H9 (cell line): ENCODE results near the gene GPD1. TPM values are rescaled to one million over a fixed set of nuclear protein-coding genes. Genes with fewer than 3 reads are reported as not detected.

Experiments used
- DNase-seq: peaks from one replicate; pipeline ENCODE4 v3.0.0-alpha.2; 2017
- H2AFZ ChIP-seq: one replicate; pipeline ENCODE4 v1.6.1; 2013; ENCODE audit warnings: mild to moderate bottlenecking, low read length, control low read depth, moderate library complexity
- H2AK5ac ChIP-seq: 2 replicates; pipeline ENCODE4 v1.6.1; 2013; ENCODE audit warnings: low read length, control low read depth, mixed read lengths; ENCODE audit not compliant: insufficient read length
- H2BK120ac ChIP-seq: one replicate; pipeline ENCODE4 v1.6.1; 2013; ENCODE audit warnings: low read depth, mild to moderate bottlenecking, low read length, control low read depth, inconsistent platforms; ENCODE audit not compliant: poor library complexity, severe bottlenecking
- H2BK12ac ChIP-seq: 2 replicates; pipeline ENCODE4 v1.6.1; 2013; ENCODE audit warnings: low read length, control low read depth, mixed read lengths, low read depth; ENCODE audit not compliant: insufficient read length
- H2BK15ac ChIP-seq: 2 replicates; pipeline ENCODE4 v1.6.1; 2013; ENCODE audit warnings: low read depth, low read length, control low read depth
- H2BK20ac ChIP-seq: one replicate; pipeline ENCODE4 v1.6.1; 2013; ENCODE audit warnings: low read depth, mild to moderate bottlenecking, low read length, control low read depth, inconsistent platforms; ENCODE audit not compliant: poor library complexity, severe bottlenecking
- H2BK5ac ChIP-seq: 2 replicates; pipeline ENCODE4 v1.6.1; 2013; ENCODE audit warnings: low read length, control low read depth, mixed read lengths; ENCODE audit not compliant: insufficient read length
- H3K14ac ChIP-seq: 2 replicates; pipeline ENCODE4 v1.6.1; 2013; ENCODE audit warnings: low read length, control low read depth; ENCODE audit not compliant: insufficient read depth
- H3K18ac ChIP-seq: 2 replicates; pipeline ENCODE4 v1.6.1; 2013; ENCODE audit warnings: low read depth, mild to moderate bottlenecking, mixed read lengths, low read length, control low read depth; ENCODE audit not compliant: insufficient read length
- H3K23ac ChIP-seq: 2 replicates; pipeline ENCODE4 v1.6.1; 2013; ENCODE audit warnings: low read length, control low read depth, mixed read lengths, low read depth; ENCODE audit not compliant: insufficient read length
- H3K23me2 ChIP-seq: 2 replicates; pipeline ENCODE4 v1.6.1; 2013; ENCODE audit warnings: low read depth, mild to moderate bottlenecking, mixed read lengths, low read length, control low read depth; ENCODE audit not compliant: insufficient read length, poor library complexity, severe bottlenecking
- H3K27ac ChIP-seq: 2 replicates; pipeline ENCODE4 v1.5.1; 2013; ENCODE audit warnings: low read length, control low read depth, mixed read lengths, low read depth; ENCODE audit not compliant: insufficient read length
- H3K27me3 ChIP-seq: 2 replicates; pipeline ENCODE4 v1.6.1; 2013; ENCODE audit warnings: low read length, control low read depth, inconsistent platforms; ENCODE audit not compliant: insufficient read depth
- H3K4ac ChIP-seq: 2 replicates; pipeline ENCODE4 v1.6.1; 2013; ENCODE audit warnings: low read depth, mild to moderate bottlenecking, control low read depth, inconsistent platforms, low read length, moderate library complexity
- H3K4me1 ChIP-seq: 2 replicates; pipeline ENCODE4 v1.6.1; 2013; ENCODE audit warnings: low read length, control low read depth, inconsistent platforms; ENCODE audit not compliant: insufficient read depth
- H3K4me2 ChIP-seq: 2 replicates; pipeline ENCODE4 v1.6.1; 2013; ENCODE audit warnings: low read length, control low read depth, mixed read lengths; ENCODE audit not compliant: insufficient read length, insufficient read depth
- H3K56ac ChIP-seq: 2 replicates; pipeline ENCODE4 v1.6.1; 2013; ENCODE audit warnings: low read depth, mild to moderate bottlenecking, mixed read lengths, low read length, control low read depth; ENCODE audit not compliant: insufficient read length
- H3K79me1 ChIP-seq: 2 replicates; pipeline ENCODE4 v1.6.1; 2013; ENCODE audit warnings: low read depth, mild to moderate bottlenecking, moderate library complexity, low read length, control low read depth, inconsistent platforms; ENCODE audit not compliant: insufficient read depth, poor library complexity, severe bottlenecking
- H3K79me2 ChIP-seq: 2 replicates; pipeline ENCODE4 v1.6.1; 2013; ENCODE audit warnings: low read length, control low read depth, inconsistent platforms; ENCODE audit not compliant: insufficient read depth
- H3K9ac ChIP-seq: 2 replicates; pipeline ENCODE4 v1.6.1; 2013; ENCODE audit warnings: low read length, control low read depth, mixed read lengths; ENCODE audit not compliant: insufficient read length; ENCODE audit errors: extremely low read depth
- H3K9me3 ChIP-seq: one replicate; pipeline ENCODE4 v1.6.1; 2013; ENCODE audit warnings: low read depth, low read length, inconsistent platforms; ENCODE audit not compliant: control insufficient read depth
- H3T11ph ChIP-seq: one replicate; pipeline ENCODE4 v1.6.1; 2013; ENCODE audit warnings: mild to moderate bottlenecking, low read length, control low read depth, inconsistent platforms
- H4K20me1 ChIP-seq: one replicate; pipeline ENCODE4 v1.6.1; 2013; ENCODE audit not compliant: control insufficient read depth, insufficient read length, insufficient read depth
- H4K5ac ChIP-seq: 2 replicates; pipeline ENCODE4 v1.6.1; 2013; ENCODE audit warnings: low read depth, mild to moderate bottlenecking, mixed read lengths, low read length, control low read depth; ENCODE audit not compliant: insufficient read length
- H4K8ac ChIP-seq: replicated peaks from 2 replicates; pipeline ENCODE4 v1.6.1; 2013; ENCODE audit warnings: low read length, control low read depth, mixed read lengths, low read depth; ENCODE audit not compliant: insufficient read length
- H4K91ac ChIP-seq: 2 replicates; pipeline ENCODE4 v1.6.1; 2013; ENCODE audit warnings: low read depth, mild to moderate bottlenecking, moderate library complexity, mixed read lengths, low read length, control low read depth; ENCODE audit not compliant: insufficient read length
- H3K27ac Mint-ChIP-seq, 3 experiments: 2 replicates in 2 of 3; 3 replicates in 1 of 3; pipeline ENCODE4 v1.8.0; 2020 to 2021; ENCODE audit warnings: mixed read lengths in 3 of 3, mild to moderate bottlenecking in 1 of 3, moderate library complexity in 1 of 3
- H3K27me3 Mint-ChIP-seq: 2 replicates; pipeline ENCODE4 v1.8.0; 2021; ENCODE audit warnings: low read depth, mild to moderate bottlenecking, moderate library complexity, mixed read lengths
- H3K36me3 Mint-ChIP-seq, 3 experiments: 2 replicates in 2 of 3; 3 replicates in 1 of 3; pipeline ENCODE4 v1.8.0; 2020 to 2021; ENCODE audit warnings: low read depth in 3 of 3, mixed read lengths in 3 of 3; ENCODE audit not compliant: insufficient read depth in 1 of 3
- H3K4me1 Mint-ChIP-seq, 2 experiments: 2 replicates each; pipeline ENCODE4 v1.8.0; 2020; ENCODE audit warnings: mixed read lengths in 2 of 2
- H3K4me3 Mint-ChIP-seq, 2 experiments: 2 replicates in 1 of 2; 3 replicates in 1 of 2; pipeline ENCODE4 v1.8.0; 2020 to 2021; ENCODE audit warnings: mild to moderate bottlenecking in 2 of 2, mixed read lengths in 2 of 2, moderate library complexity in 1 of 2
- H3K9me3 Mint-ChIP-seq, 2 experiments: 2 replicates in 1 of 2; 3 replicates in 1 of 2; pipeline ENCODE4 v1.8.0; 2020; ENCODE audit warnings: mild to moderate bottlenecking in 2 of 2, mixed read lengths in 2 of 2, moderate library complexity in 1 of 2
- WGBS: extraction: QIAGEN DNeasy Blood & Tissue Kit; methylation state at CpG from one replicate; pipeline ENCODE4 v1.1.7; 2013; ENCODE audit warnings: missing lambda C conversion rate, low lambda C conversion rate, mixed read lengths; ENCODE audit not compliant: insufficient read length; ENCODE audit errors: extremely low coverage; 5-methylcytosine and 5-hydroxymethylcytosine counted together
- total RNA-seq: library from RNA; stranded (reverse); gene quantifications from 2 replicates; pipeline ENCODE4 v1.2.1, GENCODE V29; 2021
- TF ChIP-seq, protein P1 (sequence below): fragments of 200-600 bp; sonication (generic); conservative IDR thresholded peaks from 3 replicates; pipeline ENCODE4 v1.8.0; 2021; ENCODE audit warnings: antibody characterized with exemption, mild to moderate bottlenecking

The GPD1 gene
- total RNA-seq, 1 experiment from 2014 or later, result 0.70 TPM

DNA sequence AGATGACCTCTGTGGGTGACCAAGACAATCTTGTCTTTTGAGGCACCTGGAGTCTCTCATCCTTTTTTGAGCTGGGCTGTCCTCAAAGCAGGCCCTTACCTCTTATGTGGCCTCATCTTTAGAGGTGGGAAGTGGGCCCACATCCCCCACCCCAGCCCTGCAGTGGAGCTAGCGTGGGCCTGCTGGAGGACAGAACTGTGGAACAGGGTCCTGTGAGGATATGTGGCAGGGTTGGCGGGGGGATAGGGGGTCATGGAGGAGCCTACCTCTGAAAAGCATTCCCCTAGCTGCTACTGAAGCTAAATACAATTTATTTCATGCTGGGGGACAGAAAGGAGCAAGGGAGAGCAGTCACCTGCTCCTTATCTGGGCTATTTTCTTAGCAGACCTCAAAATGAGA lies 457 bp upstream of the GPD1 start:
- Histone ChIP-seq H4K20me1 (no peaks in the 10 kb centered on the region), H3K79me2 (no peaks in the 10 kb centered on the region), H4K8ac (no peak overlapping the region), H2AFZ (no peak overlapping the region), H2BK5ac (no peak overlapping the region), H2BK12ac (no peak overlapping the region), H3K9ac (no peak overlapping the region), H2AK5ac (no peak overlapping the region), H3K79me1 (no peaks in the 10 kb centered on the region), H2BK120ac (no peak overlapping the region), H3K23ac (no peak overlapping the region), H3K18ac (no peak overlapping the region), H2BK15ac (no peak overlapping the region), H3K27ac (no peak overlapping the region), H2BK20ac (no peak overlapping the region), H3T11ph (no peak overlapping the region), H3K4me2 (no peak overlapping the region), H3K23me2 (no peaks in the 10 kb centered on the region), H4K5ac (no peak overlapping the region), H3K27me3 (no peaks in the 10 kb centered on the region), H3K4me1 (no peaks in the 10 kb centered on the region; the same call in 1 of the 2 replicates), H3K9me3 (no peaks in the 10 kb centered on the region), H3K56ac (no peak overlapping the region), H4K91ac (no peak overlapping the region), H3K4ac (no peak overlapping the region), H3K14ac (peak overlapping the region; percentile 9; the same call in 1 of the 2 replicates)
- TF ChIP-seq, protein P1, sequence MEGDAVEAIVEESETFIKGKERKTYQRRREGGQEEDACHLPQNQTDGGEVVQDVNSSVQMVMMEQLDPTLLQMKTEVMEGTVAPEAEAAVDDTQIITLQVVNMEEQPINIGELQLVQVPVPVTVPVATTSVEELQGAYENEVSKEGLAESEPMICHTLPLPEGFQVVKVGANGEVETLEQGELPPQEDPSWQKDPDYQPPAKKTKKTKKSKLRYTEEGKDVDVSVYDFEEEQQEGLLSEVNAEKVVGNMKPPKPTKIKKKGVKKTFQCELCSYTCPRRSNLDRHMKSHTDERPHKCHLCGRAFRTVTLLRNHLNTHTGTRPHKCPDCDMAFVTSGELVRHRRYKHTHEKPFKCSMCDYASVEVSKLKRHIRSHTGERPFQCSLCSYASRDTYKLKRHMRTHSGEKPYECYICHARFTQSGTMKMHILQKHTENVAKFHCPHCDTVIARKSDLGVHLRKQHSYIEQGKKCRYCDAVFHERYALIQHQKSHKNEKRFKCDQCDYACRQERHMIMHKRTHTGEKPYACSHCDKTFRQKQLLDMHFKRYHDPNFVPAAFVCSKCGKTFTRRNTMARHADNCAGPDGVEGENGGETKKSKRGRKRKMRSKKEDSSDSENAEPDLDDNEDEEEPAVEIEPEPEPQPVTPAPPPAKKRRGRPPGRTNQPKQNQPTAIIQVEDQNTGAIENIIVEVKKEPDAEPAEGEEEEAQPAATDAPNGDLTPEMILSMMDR, result no peak
- H3K9me3 Mint-ChIP-seq, result no peaks in the 10 kb centered on the region
- H3K4me1 Mint-ChIP-seq, result peaks cover 45 to 48% of the 10 kb centered on the region in 2 experiments
- no peak overlapping the region for H3K4me3 Mint-ChIP-seq
- H3K27me3 Mint-ChIP-seq, result peaks cover 4% of the 10 kb centered on the region
- peaks cover 17 to 37% (median 31%) of the 10 kb centered on the region in 3 experiments for H3K36me3 Mint-ChIP-seq
- DNase-seq, result no peak
- H3K27ac Mint-ChIP-seq, result no peak overlapping the region
- no CpG with 5 or more reads among the region's 2 CpGs for WGBS
